Right renal pelvis (tissue), 4 donors: Measurements from ENCODE around the gene AP4E1. TPM values are rescaled to one million over a fixed set of nuclear protein-coding genes. Genes with fewer than 3 reads are reported as not detected.

ENCODE experiments used
- polyA plus RNA-seq, 4 donors: library from polyadenylated mRNA; unstranded; fragments of 120-200 nt; gene quantifications; one replicate each; pipeline ENCODE4 v1.2.1, GENCODE V29; 2013; ENCODE audit not compliant: insufficient read length in 4 of 4

The AP4E1 gene
- polyA plus RNA-seq, 4 donors = 8.0 to 10.8 (median 9.6) TPM

Other genes starting within 250 kb of the AP4E1 start
- gene TRPM7, start 221.9 kb upstream of the AP4E1 start, polyA plus RNA-seq = 10 to 100 TPM; 39.2 to 53.4 (median 45.7) TPM
- 100 to 1,000 TPM in 1 of 4 donors, 10 to 100 TPM in 3; 86.8 to 123 (median 97.5) TPM for gene SPPL2A, start 143.0 kb upstream of the AP4E1 start, polyA plus RNA-seq
- gene TNFAIP8L3, start 186.2 kb downstream of the AP4E1 start, polyA plus RNA-seq = 1 to 10 TPM; 1.6 to 2.4 (median 2.2) TPM